SU-DHL-6 (cell line): Measurements from ENCODE around the gene ABR.

Experiments used
- H2AFZ ChIP-seq: fragments of 200-600 bp; sonication (generic); 2 replicates; pipeline ENCODE4 v1.6.1; 2014; ENCODE audit warnings: low read depth, mild to moderate bottlenecking, moderate library complexity, mixed read lengths, antibody characterized with exemption, low read length; ENCODE audit not compliant: severe bottlenecking
- H3F3A ChIP-seq: fragments of 200-600 bp; shearing (Covaris generic); 2 replicates; pipeline ENCODE4 v1.6.0; 2016; ENCODE audit warnings: antibody characterized with exemption, mild to moderate bottlenecking; ENCODE audit not compliant: insufficient read depth
- H3K27ac ChIP-seq: fragments of 200-600 bp; sonication (generic); 2 replicates; pipeline ENCODE4 v1.5.1; 2016; ENCODE audit warnings: low read depth, mild to moderate bottlenecking, low read length, moderate library complexity, mixed read lengths
- H3K27me3 ChIP-seq: fragments of 200-600 bp; sonication (generic), shearing (Covaris generic); 2 replicates; pipeline ENCODE4 v1.6.0; 2014; ENCODE audit warnings: mild to moderate bottlenecking, low read length
- H3K36me3 ChIP-seq: fragments of 200-600 bp; sonication (generic); 2 replicates; pipeline ENCODE4 v1.6.1; 2014; ENCODE audit warnings: mild to moderate bottlenecking, low read length, mixed read lengths
- H3K4me2 ChIP-seq: fragments of 300-600, 200-600 bp; shearing (Covaris generic), sonication (generic); 2 replicates; pipeline ENCODE4 v1.6.0; 2014; ENCODE audit warnings: low read length, low read depth, mild to moderate bottlenecking; ENCODE audit not compliant: poor library complexity, severe bottlenecking
- H3K4me3 ChIP-seq: fragments of 200-600 bp; sonication (generic); 2 replicates; pipeline ENCODE4 v1.5.1; 2014; ENCODE audit warnings: antibody characterized with exemption, low read length, mild to moderate bottlenecking, mixed read lengths; ENCODE audit not compliant: insufficient read depth, poor library complexity, severe bottlenecking
- H3K79me2 ChIP-seq: fragments of 200-600 bp; sonication (generic); 2 replicates; pipeline ENCODE4 v1.6.1; 2014; ENCODE audit warnings: mild to moderate bottlenecking, low read length, moderate library complexity; ENCODE audit not compliant: insufficient read depth
- H3K9ac ChIP-seq: fragments of 200-600 bp; sonication (generic); 2 replicates; pipeline ENCODE4 v1.7.0; 2014; ENCODE audit warnings: mild to moderate bottlenecking, low read length
- H3K9me2 ChIP-seq: fragments of 200-600 bp; sonication (generic); replicated peaks from 2 replicates; pipeline ENCODE4 v1.6.1; 2014; ENCODE audit warnings: low read length; ENCODE audit not compliant: insufficient read depth
- H3K9me3 ChIP-seq: fragments of 200-600 bp; sonication (generic); 2 replicates; pipeline ENCODE4 v1.6.1; 2014; ENCODE audit warnings: low read length, mixed read lengths; ENCODE audit not compliant: insufficient read depth
- H4K20me1 ChIP-seq: fragments of 200-600 bp; sonication (generic); 2 replicates; pipeline ENCODE4 v1.6.1; 2014; ENCODE audit warnings: low read depth, mild to moderate bottlenecking, antibody characterized with exemption, low read length, moderate library complexity, mixed read lengths
- EZH2phosphoT487 ChIP-seq: fragments of 200-600 bp; sonication (generic), shearing (Covaris generic); conservative IDR thresholded peaks from 2 replicates; pipeline ENCODE4 v1.6.1; 2018; ENCODE audit warnings: mild to moderate bottlenecking, antibody characterized with exemption, low read length, moderate library complexity, mixed read lengths
- TF ChIP-seq, protein P1 (sequence below): fragments of 200-600 bp; sonication (generic); IDR thresholded peaks from one replicate; pipeline ENCODE4 v1.5.1; 2017; ENCODE audit warnings: antibody characterized with exemption, mild to moderate bottlenecking, low read length, moderate library complexity; ENCODE audit not compliant: insufficient read depth, poor library complexity, severe bottlenecking

ABR gene

DNA sequence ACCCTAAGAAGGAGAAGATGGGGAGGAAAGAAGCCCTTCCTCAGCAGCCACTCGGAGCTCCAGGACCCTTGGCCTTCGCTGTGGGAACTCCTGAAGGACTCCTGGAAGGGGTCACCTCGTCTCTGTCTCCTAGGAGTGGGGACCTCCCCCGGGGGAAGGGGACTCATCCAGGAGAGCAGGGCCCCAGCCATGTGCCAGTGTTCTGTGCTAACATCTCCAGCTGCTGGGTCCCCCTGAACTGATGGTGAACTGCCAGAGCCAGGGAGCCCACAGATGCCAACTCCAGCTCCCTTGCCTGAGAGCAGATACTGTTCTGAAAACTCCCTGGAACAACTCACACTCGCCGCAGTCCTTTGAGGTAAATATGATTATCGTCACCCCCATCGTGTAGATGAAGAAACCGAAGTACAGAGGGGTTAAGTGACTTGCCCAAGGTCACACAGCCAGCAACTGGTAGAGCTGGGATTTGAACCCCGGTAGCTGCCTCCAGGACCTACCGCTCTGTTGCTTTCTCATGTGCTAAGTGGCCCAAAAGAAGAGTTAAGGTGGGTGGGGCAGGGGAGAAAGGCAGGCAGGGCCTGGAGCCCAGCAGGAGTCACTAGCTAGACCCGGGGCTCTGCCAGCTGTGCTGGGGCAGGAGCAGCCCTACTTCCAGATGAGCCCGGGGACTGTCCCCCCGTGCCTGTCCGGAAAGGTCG, 172.3 kb downstream of the ABR start:
- TF ChIP-seq, protein P1, sequence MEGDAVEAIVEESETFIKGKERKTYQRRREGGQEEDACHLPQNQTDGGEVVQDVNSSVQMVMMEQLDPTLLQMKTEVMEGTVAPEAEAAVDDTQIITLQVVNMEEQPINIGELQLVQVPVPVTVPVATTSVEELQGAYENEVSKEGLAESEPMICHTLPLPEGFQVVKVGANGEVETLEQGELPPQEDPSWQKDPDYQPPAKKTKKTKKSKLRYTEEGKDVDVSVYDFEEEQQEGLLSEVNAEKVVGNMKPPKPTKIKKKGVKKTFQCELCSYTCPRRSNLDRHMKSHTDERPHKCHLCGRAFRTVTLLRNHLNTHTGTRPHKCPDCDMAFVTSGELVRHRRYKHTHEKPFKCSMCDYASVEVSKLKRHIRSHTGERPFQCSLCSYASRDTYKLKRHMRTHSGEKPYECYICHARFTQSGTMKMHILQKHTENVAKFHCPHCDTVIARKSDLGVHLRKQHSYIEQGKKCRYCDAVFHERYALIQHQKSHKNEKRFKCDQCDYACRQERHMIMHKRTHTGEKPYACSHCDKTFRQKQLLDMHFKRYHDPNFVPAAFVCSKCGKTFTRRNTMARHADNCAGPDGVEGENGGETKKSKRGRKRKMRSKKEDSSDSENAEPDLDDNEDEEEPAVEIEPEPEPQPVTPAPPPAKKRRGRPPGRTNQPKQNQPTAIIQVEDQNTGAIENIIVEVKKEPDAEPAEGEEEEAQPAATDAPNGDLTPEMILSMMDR = no peak
- TF ChIP-seq EZH2phosphoT487 = no peak
- Histone ChIP-seq H4K20me1 (no peaks in the 10 kb centered on the region), H3K9me3 (no peaks in the 10 kb centered on the region), H3K27ac (no peak overlapping the region), H2AFZ (no peak overlapping the region), H3K9me2 (no peaks in the 10 kb centered on the region), H3K9ac (no peak overlapping the region), H3K79me2 (no peaks in the 10 kb centered on the region), H3F3A (no peaks in the 10 kb centered on the region), H3K4me2 (no peak overlapping the region), H3K27me3 (no peaks in the 10 kb centered on the region), H3K36me3 (no peaks in the 10 kb centered on the region), H3K4me3 (no peak overlapping the region)

DNA sequence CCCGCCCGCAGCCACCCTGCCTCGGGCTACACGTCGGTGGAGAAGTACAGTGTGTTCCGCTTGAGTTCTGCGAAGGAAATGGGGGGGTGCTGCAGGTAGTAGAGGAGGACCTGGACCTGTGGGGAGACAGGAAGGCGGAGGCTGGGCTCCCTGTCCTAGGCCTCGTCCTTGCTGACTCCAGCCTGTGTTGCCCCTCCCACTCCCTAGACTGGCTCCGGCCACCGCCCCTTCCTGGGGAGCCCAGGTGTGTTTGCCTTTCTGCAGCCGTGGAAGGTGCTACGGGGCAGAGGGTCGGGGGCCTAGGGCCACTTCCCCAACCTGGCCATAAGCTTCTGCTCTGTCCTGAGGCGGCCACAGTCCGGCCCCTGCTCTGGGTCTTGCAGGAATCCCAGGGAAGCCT, 173.7 kb downstream of the ABR start:
- TF ChIP-seq EZH2phosphoT487 = no peak
- TF ChIP-seq, protein P1 = no peak
- Histone ChIP-seq H3K9me3 (no peaks in the 10 kb centered on the region), H3F3A (no peaks in the 10 kb centered on the region), H3K9ac (no peak overlapping the region), H3K27ac (no peak overlapping the region), H3K9me2 (no peaks in the 10 kb centered on the region), H4K20me1 (no peaks in the 10 kb centered on the region), H3K4me2 (no peak overlapping the region), H3K4me3 (no peak overlapping the region), H3K36me3 (no peaks in the 10 kb centered on the region), H3K79me2 (no peaks in the 10 kb centered on the region), H2AFZ (no peak overlapping the region), H3K27me3 (no peaks in the 10 kb centered on the region)

DNA sequence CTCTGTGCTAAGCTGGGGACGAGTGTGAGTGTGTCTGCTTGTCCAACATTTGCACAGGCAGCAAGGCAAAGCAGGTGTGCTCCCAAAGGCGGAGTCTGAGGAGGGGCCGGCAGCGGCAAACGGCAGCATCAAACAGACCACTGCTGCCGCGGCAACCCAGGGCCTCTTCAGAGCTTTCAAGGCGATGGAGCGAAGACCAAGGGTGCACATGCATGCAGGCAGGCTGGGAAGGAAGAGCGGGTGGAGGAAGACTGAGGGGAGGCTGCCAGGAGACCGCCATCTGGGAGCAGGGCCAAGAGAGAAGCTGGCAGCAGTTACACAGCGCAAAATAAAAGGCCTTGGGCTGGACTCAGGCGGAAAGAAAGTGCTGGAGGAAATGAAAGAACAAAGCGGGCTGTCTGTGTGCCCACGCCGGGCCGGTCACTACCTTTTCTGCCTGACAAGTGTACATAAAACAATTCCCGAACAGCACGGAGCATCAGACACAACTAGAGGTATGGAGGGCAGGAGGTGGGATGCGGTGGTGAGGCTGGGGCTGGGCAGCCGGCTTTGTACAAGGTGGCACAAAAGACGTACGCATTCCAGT, 174.3 kb downstream of the ABR start:
- Histone ChIP-seq H2AFZ (no peak overlapping the region), H3K4me3 (no peak overlapping the region), H3F3A (no peaks in the 10 kb centered on the region), H3K27me3 (no peaks in the 10 kb centered on the region), H3K27ac (no peak overlapping the region), H3K9me3 (no peaks in the 10 kb centered on the region), H3K79me2 (no peaks in the 10 kb centered on the region), H3K4me2 (no peak overlapping the region), H3K36me3 (no peaks in the 10 kb centered on the region), H3K9me2 (no peaks in the 10 kb centered on the region), H3K9ac (no peak overlapping the region), H4K20me1 (no peaks in the 10 kb centered on the region)
- TF ChIP-seq EZH2phosphoT487 = no peak
- TF ChIP-seq, protein P1 = no peak
